Astrocyte of the cerebellum (primary cell): ENCODE data around the gene MRPL32.
"Not testable (repeated sequence)": the region's sequence is repeated elsewhere in the genome, so short reads cannot be mapped to it uniquely, and the experiment has no call there.

Experiments used
- DNase-seq: peaks from one replicate; pipeline ENCODE4 v3.0.0-alpha.2; 2011; ENCODE audit warnings: low read depth
- H3K4me3 ChIP-seq: 2 replicates; pipeline ENCODE4 v1.5.1; 2011; ENCODE audit warnings: mild to moderate bottlenecking, low read depth, low read length, moderate library complexity
- CTCF ChIP-seq: IDR thresholded peaks from 2 replicates; pipeline ENCODE4 v1.5.1; 2012; ENCODE audit warnings: low read length, low read depth, moderate library complexity, mild to moderate bottlenecking; ENCODE audit errors: missing control alignments
- in situ Hi-C: cut with HindIII; loops from 2 replicates; pipeline ENCODE4 v1.10.0; 2017; ENCODE audit warnings: low sequenced_read_pairs

Gene MRPL32

DNA sequence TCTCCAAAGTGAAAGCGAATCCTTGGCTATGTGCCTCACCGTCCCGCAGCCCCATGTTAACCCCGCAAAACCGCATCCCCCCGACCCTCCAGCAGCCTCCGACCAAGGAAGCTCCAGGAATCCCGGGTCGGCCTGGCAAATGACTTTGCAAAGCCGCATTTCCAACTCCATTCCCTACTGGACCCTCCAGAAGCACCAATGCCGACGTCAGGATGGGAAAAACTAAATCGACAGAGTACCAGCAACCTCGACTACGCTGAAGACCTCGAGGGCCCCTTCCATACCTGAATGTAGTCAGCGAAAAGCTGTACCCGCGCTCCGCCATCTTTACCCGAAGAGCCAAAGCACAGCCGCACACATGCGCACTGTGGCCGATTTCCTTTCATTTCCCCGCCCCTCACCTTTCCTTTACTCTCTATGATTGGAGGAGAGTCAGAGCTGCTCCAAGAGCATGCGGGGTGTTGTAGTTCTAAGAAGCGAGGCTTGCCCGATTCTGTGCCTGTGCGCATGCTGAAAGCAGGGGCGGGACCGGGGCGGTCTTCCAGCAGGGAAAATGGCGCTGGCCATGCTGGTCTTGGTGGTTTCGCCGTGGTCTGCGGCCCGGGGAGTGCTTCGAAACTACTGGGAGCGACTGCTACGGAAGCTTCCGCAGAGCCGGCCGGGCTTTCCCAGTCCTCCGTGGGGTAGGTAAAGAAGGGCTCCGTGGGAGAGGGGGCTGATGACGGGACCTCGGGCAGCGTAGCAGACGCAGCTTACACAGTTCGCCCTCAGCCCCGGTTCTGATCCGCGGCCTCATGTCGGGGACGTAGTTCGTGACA lies at the start of gene MRPL32, which contains the start of gene PSMA2:
MRPL32 (plus strand) TSS at position 543 of the 818 bp plus-strand sequence; CDS start at position 554, 11 bp downstream.
PSMA2 (minus strand) TSS at position 341 of the 818 bp plus-strand sequence; CDS start at position 325, 16 bp downstream.
- in situ Hi-C loops, result loop anchor here (25.0 kb wide), 1 partner anchor 505 kb away; no protein-coding TSS in a partner anchor
- peak within 1 kb of the TSS; percentile 73 for H3K4me3 ChIP-seq
- TF ChIP-seq CTCF, result no peak
- DNase-seq, result peak; percentile 96

GRCh38 chr7:42883950-42884349 lies 48.2 kb upstream of the MRPL32 start:
- in situ Hi-C loops, result no loop called here
- no peak for TF ChIP-seq CTCF
- H3K4me3 ChIP-seq, result no peak overlapping the region
- DNase-seq, result no peak

DNA sequence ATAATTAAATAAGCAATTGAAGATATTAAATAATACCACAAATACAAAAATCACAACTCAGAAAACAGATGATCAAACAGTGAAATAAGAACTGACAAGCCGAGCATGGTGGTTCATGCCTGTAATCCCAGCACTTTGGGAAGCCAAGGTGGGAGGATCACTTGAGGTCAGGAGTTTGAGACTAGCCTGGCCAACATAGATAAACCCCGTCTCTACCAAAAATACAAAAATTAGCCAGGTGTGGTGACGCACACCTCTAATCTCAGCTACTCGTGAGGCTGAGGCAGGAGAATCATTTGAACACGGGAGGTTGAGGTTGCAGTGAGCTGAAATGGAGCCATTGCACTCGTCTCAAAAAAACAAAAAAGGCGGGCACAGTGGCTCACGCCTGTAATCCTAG lies 47.0 kb upstream of the MRPL32 start:
- DNase-seq, H3K4me3 ChIP-seq, in situ Hi-C loops: not testable (repeated sequence)

GRCh38 chr7:42886129-42886528 lies 46.0 kb upstream of the MRPL32 start:
- in situ Hi-C loops, result no loop called here
- H3K4me3 ChIP-seq, result no peak overlapping the region
- no peak for DNase-seq
- peak; percentile 31 for TF ChIP-seq CTCF

DNA sequence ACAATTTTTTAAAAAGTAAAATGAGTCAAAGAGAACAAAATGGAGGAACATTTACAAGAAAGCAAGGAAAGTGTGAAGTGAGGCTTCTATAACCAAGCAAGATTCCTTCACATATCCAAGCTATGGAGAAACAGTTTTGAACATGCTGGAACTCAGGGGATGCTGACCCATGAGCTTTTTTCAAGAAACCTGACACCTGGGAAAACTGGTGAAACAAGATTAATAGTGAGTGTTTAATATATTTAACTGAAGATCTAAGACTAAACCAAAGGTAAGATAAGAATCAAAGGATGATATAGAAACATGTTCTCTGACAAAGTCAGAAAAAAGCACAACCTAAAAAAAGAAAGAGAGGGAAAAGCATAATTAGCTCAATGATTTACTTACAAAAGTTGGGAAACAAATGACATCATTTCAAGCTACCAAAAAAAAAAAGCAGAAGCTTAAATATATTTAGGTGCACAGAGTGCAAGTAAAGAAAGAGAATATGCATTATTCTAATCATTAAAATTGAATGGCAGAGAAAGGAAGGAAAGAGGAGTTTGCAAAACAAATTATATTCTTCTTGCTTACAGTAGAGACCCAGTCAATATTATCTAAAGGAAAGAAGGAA lies 45.2 kb upstream of the MRPL32 start:
- DNase-seq, result no peak
- in situ Hi-C loops, result no loop called here
- TF ChIP-seq CTCF, result no peak
- H3K4me3 ChIP-seq, result no peak overlapping the region

- no peak for TF ChIP-seq CTCF
- DNase-seq, result no peak
- no peak overlapping the region for H3K4me3 ChIP-seq
- in situ Hi-C loops, result no loop called here
Observed at GRCh38 chr7:42893346-42894240, 38.6 kb upstream of the MRPL32 start.
